GM20431 (cell line): ENCODE results near the gene CMPK2.
"Not testable (repeated sequence)": the region's sequence is repeated elsewhere in the genome, so short reads cannot be mapped to it uniquely, and the experiment has no call there.

ENCODE experiments used
- in situ Hi-C: fragments of 300-500 bp; cut with MseI, MboI; formaldehyde crosslinking; loops from one replicate; pipeline ENCODE4 v1.15.0; 2020; ENCODE audit warnings: low sequenced_read_pairs; ENCODE audit not compliant: unreplicated experiment

Gene CMPK2

GRCh38 chr2:6865346-6866274 lies at the start of gene CMPK2:
Gene CMPK2 (minus strand): TSS chr2:6865907. CDS start chr2:6865696, 211 bp downstream.
- in situ Hi-C loops = no loop called here

GRCh38 chr2:6915399-6915798 lies 49.7 kb upstream of the CMPK2 start:
- in situ Hi-C loops = no loop called here

GRCh38 chr2:6914828-6915227 lies 49.1 kb upstream of the CMPK2 start:
- in situ Hi-C loops = no loop called here

GRCh38 chr2:6913415-6914157 lies 47.9 kb upstream of the CMPK2 start:
- in situ Hi-C loops = no loop called here

GRCh38 chr2:6911721-6912120 lies 46.0 kb upstream of the CMPK2 start:
- in situ Hi-C loops = no loop called here

GRCh38 chr2:6909431-6910385 lies 44.0 kb upstream of the CMPK2 start:
- in situ Hi-C loops = no loop called here

GRCh38 chr2:6908291-6908690 lies 42.6 kb upstream of the CMPK2 start:
- in situ Hi-C loops = no loop called here

- in situ Hi-C loops = no loop called here
Measured at GRCh38 chr2:6906165-6906741, 40.5 kb upstream of the CMPK2 start.

GRCh38 chr2:6905668-6906067 lies 40.0 kb upstream of the CMPK2 start:
- in situ Hi-C loops = no loop called here

GRCh38 chr2:6902581-6902980 lies 36.9 kb upstream of the CMPK2 start:
- in situ Hi-C loops = not testable (repeated sequence)

- in situ Hi-C loops = no loop called here
Measured at GRCh38 chr2:6896930-6897759, 31.4 kb upstream of the CMPK2 start.

- in situ Hi-C loops = no loop called here
Measured at GRCh38 chr2:6893876-6894482, 28.3 kb upstream of the CMPK2 start.

GRCh38 chr2:6888724-6889123 lies 23.0 kb upstream of the CMPK2 start:
- in situ Hi-C loops = no loop called here

- in situ Hi-C loops = no loop called here
Measured at GRCh38 chr2:6887751-6888192, 22.1 kb upstream of the CMPK2 start.

- in situ Hi-C loops = no loop called here
Measured at GRCh38 chr2:6885968-6886367, 20.3 kb upstream of the CMPK2 start.

GRCh38 chr2:6885551-6885950 lies 19.8 kb upstream of the CMPK2 start:
- in situ Hi-C loops = no loop called here

- in situ Hi-C loops = no loop called here
Measured at GRCh38 chr2:6883448-6884122, 17.9 kb upstream of the CMPK2 start.

GRCh38 chr2:6881516-6881915 lies 15.8 kb upstream of the CMPK2 start:
- in situ Hi-C loops = no loop called here
